Measurements from ENCODE around the gene WDFY1. TPM values are rescaled to one million over a fixed set of nuclear protein-coding genes. Genes with fewer than 3 reads are reported as not detected.

Gene WDFY1
- total RNA-seq, 1 experiment from 2014 or later = 88.7 TPM

- no peaks in the 10 kb centered on the region for H3K9me3 ChIP-seq (ENCODE audit: low read depth, low read length, poor library complexity, severe bottlenecking)
- no peak for DNase-seq (ENCODE audit: low spot score)
- H3K36me3 ChIP-seq (ENCODE audit: insufficient read depth, low read length, poor library complexity, severe bottlenecking) = peaks cover 7% of the 10 kb centered on the region
- BruUV-seq (replicated peaks) = no TSS peak
- H3K27me3 ChIP-seq (replicated peaks; ENCODE audit: insufficient read depth, low read depth, low read length, poor library complexity) = no peaks in the 10 kb centered on the region
- no peak overlapping the region for H3K27ac ChIP-seq (ENCODE audit: low read depth, low read length, poor library complexity, severe bottlenecking)
- ChIA-PET POLR2A (ENCODE audit: low non-redundant PET) (no interaction called here), CTCF (interaction anchor here (0.7 kb wide), 1 partner anchor 50 kb away, joined by 3 read pairs; no protein-coding TSS in a partner anchor)
- no peak overlapping the region for H3K4me3 ChIP-seq (ENCODE audit: low read depth, low read length, poor library complexity, severe bottlenecking)
- intact Hi-C loops (cut with micrococcal nuclease; ENCODE audit: unreplicated experiment) = no loop called here
- TF ChIP-seq EZH2 (IDR thresholded peaks at IDR 0.05; ENCODE audit: borderline replicate concordance, low read depth, low read length, poor library complexity, severe bottlenecking) (no peak), CTCF (conservative IDR thresholded peaks at IDR 0.05; ENCODE audit: low read depth, low read length) (no peak)
- peaks cover 21% of the 10 kb centered on the region for H3K4me1 ChIP-seq (ENCODE audit: insufficient read depth, low read length, poor library complexity, severe bottlenecking)
Observed at GRCh38 chr2:223868005-223868404, 77.1 kb downstream of the WDFY1 start.

- no peak for TF ChIP-seq CTCF (conservative IDR thresholded peaks at IDR 0.05; ENCODE audit: low read depth, low read length)
- no peak for TF ChIP-seq EZH2 (IDR thresholded peaks at IDR 0.05; ENCODE audit: borderline replicate concordance, low read depth, low read length, poor library complexity, severe bottlenecking)
- Histone ChIP-seq H3K27me3 (replicated peaks; ENCODE audit: insufficient read depth, low read depth, low read length, poor library complexity) (no peaks in the 10 kb centered on the region), H3K27ac (ENCODE audit: low read depth, low read length, poor library complexity, severe bottlenecking) (no peak overlapping the region), H3K4me3 (ENCODE audit: low read depth, low read length, poor library complexity, severe bottlenecking) (no peak overlapping the region), H3K4me1 (ENCODE audit: insufficient read depth, low read length, poor library complexity, severe bottlenecking) (peaks cover 11% of the 10 kb centered on the region), H3K36me3 (ENCODE audit: insufficient read depth, low read length, poor library complexity, severe bottlenecking) (no peaks in the 10 kb centered on the region), H3K9me3 (ENCODE audit: low read depth, low read length, poor library complexity, severe bottlenecking) (no peaks in the 10 kb centered on the region)
- intact Hi-C loops (cut with micrococcal nuclease; ENCODE audit: unreplicated experiment) = no loop called here
- POLR2A ChIA-PET (ENCODE audit: low non-redundant PET) = no interaction called here
- CTCF ChIA-PET = no interaction called here
- BruUV-seq (replicated peaks) = no TSS peak
- DNase-seq (ENCODE audit: low spot score) = no peak
Observed at GRCh38 chr2:223865907-223866508, 79.1 kb downstream of the WDFY1 start.

GRCh38 chr2:223865124-223865523 is 80.0 kb downstream of the WDFY1 start:
- DNase-seq (ENCODE audit: low spot score) = no peak
- ChIA-PET POLR2A (ENCODE audit: low non-redundant PET) (no interaction called here), CTCF (no interaction called here)
- H3K27ac ChIP-seq (ENCODE audit: low read depth, low read length, poor library complexity, severe bottlenecking) = no peak overlapping the region
- H3K36me3 ChIP-seq (ENCODE audit: insufficient read depth, low read length, poor library complexity, severe bottlenecking) = no peaks in the 10 kb centered on the region
- no TSS peak for BruUV-seq (replicated peaks)
- TF ChIP-seq CTCF (conservative IDR thresholded peaks at IDR 0.05; ENCODE audit: low read depth, low read length) (no peak), EZH2 (IDR thresholded peaks at IDR 0.05; ENCODE audit: borderline replicate concordance, low read depth, low read length, poor library complexity, severe bottlenecking) (no peak)
- intact Hi-C loops (cut with micrococcal nuclease; ENCODE audit: unreplicated experiment) = no loop called here
- H3K4me3 ChIP-seq (ENCODE audit: low read depth, low read length, poor library complexity, severe bottlenecking) = no peak overlapping the region
- H3K4me1 ChIP-seq (ENCODE audit: insufficient read depth, low read length, poor library complexity, severe bottlenecking) = peaks cover 10% of the 10 kb centered on the region
- H3K27me3 ChIP-seq (replicated peaks; ENCODE audit: insufficient read depth, low read depth, low read length, poor library complexity) = no peaks in the 10 kb centered on the region
- H3K9me3 ChIP-seq (ENCODE audit: low read depth, low read length, poor library complexity, severe bottlenecking) = no peaks in the 10 kb centered on the region

Measured in A673 (cell line).